Nephron progenitor cell (in vitro differentiated cells): Measurements from ENCODE around the gene KRT37.

Experiments used
- DNase-seq: peaks from one replicate; pipeline ENCODE4 v3.0.0; 2021
- H3K27ac Mint-ChIP-seq: 2 replicates; pipeline ENCODE4 v1.8.0; 2021; ENCODE audit warnings: mild to moderate bottlenecking, moderate library complexity, mixed read lengths
- H3K27me3 Mint-ChIP-seq: 2 replicates; pipeline ENCODE4 v1.8.0; 2021; ENCODE audit warnings: mild to moderate bottlenecking, low read depth, mixed read lengths; ENCODE audit not compliant: poor library complexity
- H3K36me3 Mint-ChIP-seq: 2 replicates; pipeline ENCODE4 v1.8.0; 2021; ENCODE audit warnings: low read depth, mixed read lengths
- H3K4me1 Mint-ChIP-seq: 2 replicates; pipeline ENCODE4 v1.8.0; 2021; ENCODE audit warnings: mixed read lengths
- H3K4me3 Mint-ChIP-seq: 2 replicates; pipeline ENCODE4 v1.8.0; 2021; ENCODE audit warnings: mild to moderate bottlenecking, moderate library complexity, mixed read lengths
- H3K9me3 Mint-ChIP-seq: 2 replicates; pipeline ENCODE4 v1.8.0; 2021; ENCODE audit warnings: mild to moderate bottlenecking, moderate library complexity, mixed read lengths
- CTCF ChIP-seq: fragments of 200-600 bp; sonication (generic); IDR thresholded peaks from 2 replicates; pipeline ENCODE4 v1.5.0; 2021; ENCODE audit warnings: antibody characterized with exemption

Gene KRT37

GRCh38 chr17:41393826-41394225 lies 30.6 kb downstream of the KRT37 start:
- Mint-ChIP-seq H3K4me1 (peaks cover 27% of the 10 kb centered on the region), H3K27ac (no peak overlapping the region), H3K4me3 (no peak overlapping the region), H3K9me3 (peaks cover 4% of the 10 kb centered on the region), H3K27me3 (peaks cover 16% of the 10 kb centered on the region), H3K36me3 (no peaks in the 10 kb centered on the region)
- DNase-seq: no peak
- TF ChIP-seq CTCF: no peak

DNA sequence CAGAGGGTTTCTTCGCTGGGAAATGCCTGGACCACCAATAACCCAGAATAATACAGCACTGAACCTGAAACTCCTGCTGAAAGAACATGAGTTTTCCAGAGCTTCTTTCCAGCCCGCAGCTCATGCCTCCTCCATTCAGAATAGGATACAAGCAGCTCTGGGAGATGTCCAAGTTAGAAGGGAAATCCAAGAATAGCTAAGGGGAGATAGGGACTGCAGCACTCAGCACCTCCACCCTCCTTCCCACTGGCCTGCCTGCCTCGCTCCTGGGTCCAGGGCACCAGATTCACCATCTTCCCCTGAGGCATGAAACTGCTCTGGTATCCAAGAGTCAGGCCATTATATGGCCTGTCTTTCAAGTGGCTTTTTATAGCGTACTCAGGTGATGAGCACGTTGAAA lies 31.1 kb downstream of the KRT37 start:
- Mint-ChIP-seq H3K27me3 (peaks cover 16% of the 10 kb centered on the region), H3K27ac (no peak overlapping the region), H3K36me3 (no peaks in the 10 kb centered on the region), H3K4me1 (peaks cover 27% of the 10 kb centered on the region), H3K9me3 (peaks cover 9% of the 10 kb centered on the region), H3K4me3 (no peak overlapping the region)
- no peak for TF ChIP-seq CTCF
- no peak for DNase-seq

DNA sequence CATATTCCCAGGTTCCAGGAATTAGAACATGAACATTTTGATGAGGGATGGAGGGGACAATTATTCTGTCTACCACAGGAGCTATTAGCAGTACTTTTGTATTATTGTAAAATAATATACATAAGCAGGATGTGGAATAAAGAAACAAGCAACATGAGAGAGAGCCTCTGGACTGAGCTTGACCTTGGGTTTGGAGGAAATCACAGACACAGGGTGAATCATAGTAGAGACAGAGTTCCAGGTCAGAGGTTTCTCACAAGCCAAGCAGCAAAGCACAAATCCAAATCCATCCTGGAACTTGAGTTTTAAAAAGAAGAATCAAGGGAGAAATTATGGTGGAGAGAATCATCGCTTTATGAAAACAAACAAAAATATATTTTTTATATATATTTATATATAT lies 32.1 kb downstream of the KRT37 start:
- H3K27me3 Mint-ChIP-seq: peaks cover 16% of the 10 kb centered on the region
- H3K4me3 Mint-ChIP-seq: no peak overlapping the region
- peaks cover 17% of the 10 kb centered on the region for H3K9me3 Mint-ChIP-seq
- peaks cover 4% of the 10 kb centered on the region for H3K36me3 Mint-ChIP-seq
- DNase-seq: no peak
- no peak for TF ChIP-seq CTCF
- H3K27ac Mint-ChIP-seq: no peak overlapping the region
- peaks cover 27% of the 10 kb centered on the region for H3K4me1 Mint-ChIP-seq

DNA sequence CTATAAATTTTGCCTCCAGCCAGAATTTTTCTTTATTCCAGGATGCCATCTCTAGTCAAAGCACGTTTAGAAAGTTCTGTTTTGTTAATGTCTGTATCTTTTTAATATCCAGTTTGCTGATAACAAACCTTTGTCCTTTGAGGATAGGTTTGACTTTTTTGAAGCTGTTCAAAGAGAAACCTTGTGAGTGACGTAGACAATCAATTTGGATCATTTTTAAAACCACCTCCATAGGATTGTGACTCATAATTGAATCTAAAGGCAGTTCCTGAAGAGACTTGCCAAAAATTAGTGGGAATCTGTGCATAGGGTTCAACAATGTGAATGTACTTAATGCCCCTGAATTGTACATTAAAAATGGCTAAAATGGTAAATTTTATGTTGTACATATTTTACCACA lies 32.9 kb downstream of the KRT37 start:
- no peak overlapping the region for H3K4me3 Mint-ChIP-seq
- peaks cover 20% of the 10 kb centered on the region for H3K27me3 Mint-ChIP-seq
- H3K9me3 Mint-ChIP-seq: peaks cover 22% of the 10 kb centered on the region
- peaks cover 27% of the 10 kb centered on the region for H3K4me1 Mint-ChIP-seq
- no peak overlapping the region for H3K27ac Mint-ChIP-seq
- peaks cover 8% of the 10 kb centered on the region for H3K36me3 Mint-ChIP-seq
- TF ChIP-seq CTCF: no peak
- no peak for DNase-seq

DNA sequence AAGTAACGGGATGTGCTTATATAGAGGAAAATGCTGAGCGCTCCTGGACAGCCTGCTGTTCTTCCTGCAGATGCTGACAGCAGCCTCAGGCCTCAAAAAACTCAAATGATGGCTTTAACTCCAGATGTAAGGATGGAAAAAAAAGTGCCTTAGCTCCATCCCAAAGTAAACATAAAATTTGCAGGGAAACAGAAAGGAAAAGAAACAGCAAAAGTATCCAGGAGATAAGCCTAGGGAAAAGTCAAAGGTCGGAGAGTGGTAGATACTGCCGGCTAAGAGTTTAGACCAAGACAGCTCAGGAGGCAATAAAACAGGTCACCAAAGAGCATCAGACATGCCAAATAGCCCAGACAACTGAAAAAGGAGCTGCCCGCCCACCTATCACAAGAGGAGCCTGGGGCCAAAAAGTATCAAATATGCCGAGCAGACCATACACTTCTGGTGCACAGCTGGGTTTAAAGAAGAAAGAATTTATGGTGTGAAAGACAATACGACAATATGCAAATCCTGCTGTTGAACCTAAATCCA lies 33.9 kb downstream of the KRT37 start:
- Mint-ChIP-seq H3K4me3 (no peak overlapping the region), H3K27me3 (peaks cover 15% of the 10 kb centered on the region), H3K4me1 (peaks cover 27% of the 10 kb centered on the region), H3K27ac (no peak overlapping the region), H3K9me3 (peaks cover 27% of the 10 kb centered on the region), H3K36me3 (peaks cover 11% of the 10 kb centered on the region)
- no peak for DNase-seq
- TF ChIP-seq CTCF: no peak

DNA sequence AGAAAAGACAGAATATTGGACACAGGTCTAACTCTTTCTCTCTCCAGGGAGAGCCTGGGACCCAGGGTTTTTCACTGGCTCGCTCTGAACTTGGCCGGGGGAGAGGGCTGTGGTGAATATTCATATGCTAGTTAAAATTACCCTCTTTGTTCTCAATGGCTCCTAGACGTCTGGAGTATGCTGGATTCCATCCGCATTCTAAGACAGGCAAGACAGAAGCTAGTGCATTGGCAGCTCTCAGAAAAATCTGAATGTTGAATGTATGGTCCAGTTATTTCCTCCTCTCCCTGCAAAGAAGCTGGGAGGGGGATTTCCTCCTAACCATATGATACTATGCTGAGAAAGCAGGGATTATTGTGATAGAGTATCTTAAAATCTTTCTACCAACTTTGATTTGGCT lies 36.7 kb downstream of the KRT37 start:
- DNase-seq: no peak
- TF ChIP-seq CTCF: no peak
- Mint-ChIP-seq H3K27ac (no peak overlapping the region), H3K9me3 (peaks cover 27% of the 10 kb centered on the region), H3K4me3 (no peak overlapping the region), H3K36me3 (peaks cover 11% of the 10 kb centered on the region), H3K4me1 (peaks cover 27% of the 10 kb centered on the region), H3K27me3 (peaks cover 17% of the 10 kb centered on the region)
